Thoracic aorta (tissue), 2 donors: ENCODE measurements around the gene VAMP8. TPM values are rescaled to one million over a fixed set of nuclear protein-coding genes. Genes with fewer than 3 reads are reported as not detected.

ENCODE experiments used
- ATAC-seq: fragments of 150-250 bp; one replicate; pipeline ENCODE4 v1.8.0; 2017; ENCODE audit warnings: low read depth; ENCODE audit not compliant: insufficient number of reproducible peaks, low FRiP score
- DNase-seq: peaks from one replicate; pipeline ENCODE4 v3.0.0-alpha.2; 2020; ENCODE audit warnings: low spot score
- H3K27ac ChIP-seq, 2 donors: fragments of 200-600 bp; sonication (generic); 1 replicate in 1 of 2; 2 replicates in 1 of 2; pipeline ENCODE4 v1.5.1; 2016; ENCODE audit warnings: mild to moderate bottlenecking in 2 of 2, moderate library complexity in 2 of 2
- H3K27me3 ChIP-seq: fragments of 200-600 bp; sonication (generic); replicated peaks from 2 replicates; pipeline ENCODE4 v1.6.0; 2016; ENCODE audit warnings: mild to moderate bottlenecking; ENCODE audit not compliant: insufficient read depth
- H3K36me3 ChIP-seq: fragments of 200-600 bp; sonication (generic); one replicate; pipeline ENCODE4 v1.5.1; 2016
- H3K4me1 ChIP-seq, 2 donors: fragments of 200-600 bp; sonication (generic); 1 replicate in 1 of 2; 2 replicates in 1 of 2; pipeline versions ENCODE4 v1.5.1 to v1.6.0; 2016; ENCODE audit warnings: low read depth in 2 of 2, mild to moderate bottlenecking in 1 of 2; ENCODE audit not compliant: control insufficient read depth in 1 of 2
- H3K4me3 ChIP-seq: fragments of 200-600 bp; sonication (generic); 2 replicates; pipeline ENCODE4 v1.5.1; 2016; ENCODE audit warnings: mild to moderate bottlenecking
- H3K9me3 ChIP-seq: fragments of 200-600 bp; sonication (generic); 2 replicates; pipeline ENCODE4 v1.5.1; 2016
- CTCF ChIP-seq: fragments of 200-600 bp; sonication (generic); IDR thresholded peaks from one replicate; pipeline ENCODE4 v1.5.1; 2019; ENCODE audit warnings: antibody characterized with exemption
- total RNA-seq, 2 donors: library from RNA; depleted of rRNA; stranded (reverse); fragments of >200 nt; gene quantifications; one replicate each; pipeline versions ENCODE4 v1.1.0 to v1.2.3, GENCODE V29; 2016

Gene VAMP8
- total RNA-seq, 2 donors from 2014 or later, result 30.9 to 34.9 TPM

GRCh38 chr2:85598594-85599340 lies 21.4 kb downstream of the VAMP8 start:
- peaks cover 22 to 42% of the 10 kb centered on the region in 2 donors for H3K4me1 ChIP-seq
- peaks cover 15% of the 10 kb centered on the region for H3K36me3 ChIP-seq
- H3K27me3 ChIP-seq, result no peaks in the 10 kb centered on the region
- DNase-seq, result no peak
- no peak for ATAC-seq
- H3K9me3 ChIP-seq, result no peaks in the 10 kb centered on the region
- TF ChIP-seq CTCF, result no peak
- H3K4me3 ChIP-seq, result no peak overlapping the region
- H3K27ac ChIP-seq, result no peak overlapping the region

- H3K27ac ChIP-seq, result no peak overlapping the region
- H3K36me3 ChIP-seq, result peaks cover 15% of the 10 kb centered on the region
- TF ChIP-seq CTCF, result no peak
- H3K9me3 ChIP-seq, result no peaks in the 10 kb centered on the region
- no peak for ATAC-seq
- no peak overlapping the region for H3K4me3 ChIP-seq
- peaks cover 26 to 45% of the 10 kb centered on the region in 2 donors for H3K4me1 ChIP-seq
- no peaks in the 10 kb centered on the region for H3K27me3 ChIP-seq
- DNase-seq, result no peak
Observed at GRCh38 chr2:85599468-85600234, 22.3 kb downstream of the VAMP8 start.

GRCh38 chr2:85600235-85600575 lies 22.8 kb downstream of the VAMP8 start:
- peaks cover 26 to 47% of the 10 kb centered on the region in 2 donors for H3K4me1 ChIP-seq

GRCh38 chr2:85600951-85601770 lies 23.8 kb downstream of the VAMP8 start:
- TF ChIP-seq CTCF, result no peak
- peaks cover 35 to 54% of the 10 kb centered on the region in 2 donors for H3K4me1 ChIP-seq

More at GRCh38 chr2:85600235-85600575, 22.8 kb downstream of the VAMP8 start:
- Histone ChIP-seq H3K36me3 (peaks cover 15% of the 10 kb centered on the region), H3K27ac (no peak overlapping the region), H3K9me3 (no peaks in the 10 kb centered on the region), H3K27me3 (no peaks in the 10 kb centered on the region), H3K4me3 (no peak overlapping the region)
- ATAC-seq (no peak), DNase-seq (no peak)
- TF ChIP-seq CTCF, result no peak

More at GRCh38 chr2:85600951-85601770, 23.8 kb downstream of the VAMP8 start:
- H3K27me3 ChIP-seq, result no peaks in the 10 kb centered on the region
- H3K4me3 ChIP-seq, result peak overlapping the region; percentile 80
- DNase-seq (no peak), ATAC-seq (no peak)
- peak overlapping the region; percentile 67 to 85 for H3K27ac ChIP-seq
- H3K9me3 ChIP-seq, result no peaks in the 10 kb centered on the region
- peaks cover 15% of the 10 kb centered on the region for H3K36me3 ChIP-seq
